GM21825 (cell line): ENCODE measurements around the gene IFNA4.
"Not testable (repeated sequence)": the region's sequence is repeated elsewhere in the genome, so short reads cannot be mapped to it uniquely, and the experiment has no call there.

Experiments used
- ATAC-seq: cut with Tn5 transposase; IDR thresholded peaks from one replicate; pipeline ENCODE4 v1.9.1; 2021; ENCODE audit warnings: mild to moderate bottlenecking, moderate library complexity; ENCODE audit not compliant: unreplicated experiment

IFNA4 gene

GRCh38 chr9:21187487-21187886, at the start of gene IFNA4:
Gene IFNA4 (minus strand): TSS chr9:21187587. CDS start chr9:21187531, 56 bp downstream.
- not testable (repeated sequence) for ATAC-seq

GRCh38 chr9:21236360-21236714, 49.0 kb upstream of the IFNA4 start:
- ATAC-seq: not testable (repeated sequence)

GRCh38 chr9:21235468-21236359, 48.3 kb upstream of the IFNA4 start:
- ATAC-seq: peak; percentile 84

GRCh38 chr9:21234153-21234687, 46.8 kb upstream of the IFNA4 start:
- no peak for ATAC-seq

- ATAC-seq: no peak
These were observed 45.9 kb upstream of the IFNA4 start for GRCh38 chr9:21233258-21233657.

GRCh38 chr9:21228122-21228521, 40.7 kb upstream of the IFNA4 start, which contains the start of gene IFNA17:
Gene IFNA17 (minus strand): TSS chr9:21228222. CDS start chr9:21228173, 49 bp downstream.
- no peak for ATAC-seq

- not testable (repeated sequence) for ATAC-seq
These were observed 29.8 kb upstream of the IFNA4 start, which contains the start of gene IFNA16 for GRCh38 chr9:21217211-21217610. Gene IFNA16 (minus strand): TSS chr9:21217311. CDS start chr9:21217305, 6 bp downstream.

GRCh38 chr9:21213411-21214326, 26.3 kb upstream of the IFNA4 start:
- peak; percentile 67 for ATAC-seq

- ATAC-seq: not testable (repeated sequence)
These were observed 24.8 kb upstream of the IFNA4 start for GRCh38 chr9:21212160-21212559.

- ATAC-seq: not testable (repeated sequence)
These were observed 23.4 kb upstream of the IFNA4 start for GRCh38 chr9:21210782-21211181.

GRCh38 chr9:21210311-21210710, 22.9 kb upstream of the IFNA4 start:
- ATAC-seq: no peak

GRCh38 chr9:21207043-21207442, 19.7 kb upstream of the IFNA4 start, which contains the start of gene IFNA10:
Gene IFNA10 (minus strand): TSS chr9:21207143. CDS start chr9:21207097, 46 bp downstream.
- not testable (repeated sequence) for ATAC-seq

- ATAC-seq: no peak
These were observed 17.8 kb upstream of the IFNA4 start for GRCh38 chr9:21205204-21205603.

GRCh38 chr9:21202105-21202504, 14.7 kb upstream of the IFNA4 start, which contains the start of gene IFNA7:
Gene IFNA7 (minus strand): TSS chr9:21202205. CDS start chr9:21202165, 40 bp downstream.
- not testable (repeated sequence) for ATAC-seq

GRCh38 chr9:21194867-21195776, 7.7 kb upstream of the IFNA4 start:
- peak; percentile 87 for ATAC-seq

- ATAC-seq: peak; percentile 88
These were observed 4.3 kb downstream of the IFNA4 start for GRCh38 chr9:21182810-21183736.

- no peak for ATAC-seq
These were observed 12.7 kb downstream of the IFNA4 start for GRCh38 chr9:21174671-21175070.

GRCh38 chr9:21172156-21172555, 15.2 kb downstream of the IFNA4 start:
- ATAC-seq: no peak

- no peak for ATAC-seq
These were observed 16.0 kb downstream of the IFNA4 start for GRCh38 chr9:21171351-21171750.
